ENCODE data around the gene STT3B. TPM values are rescaled to one million over a fixed set of nuclear protein-coding genes. Genes with fewer than 3 reads are reported as not detected.
"Not testable (repeated sequence)": the region's sequence is repeated elsewhere in the genome, so short reads cannot be mapped to it uniquely, and the experiment has no call there.

The STT3B gene
- total and polyA plus RNA-seq, 7 experiments from 2014 or later, result 109 to 149 (median 131) TPM

DNA sequence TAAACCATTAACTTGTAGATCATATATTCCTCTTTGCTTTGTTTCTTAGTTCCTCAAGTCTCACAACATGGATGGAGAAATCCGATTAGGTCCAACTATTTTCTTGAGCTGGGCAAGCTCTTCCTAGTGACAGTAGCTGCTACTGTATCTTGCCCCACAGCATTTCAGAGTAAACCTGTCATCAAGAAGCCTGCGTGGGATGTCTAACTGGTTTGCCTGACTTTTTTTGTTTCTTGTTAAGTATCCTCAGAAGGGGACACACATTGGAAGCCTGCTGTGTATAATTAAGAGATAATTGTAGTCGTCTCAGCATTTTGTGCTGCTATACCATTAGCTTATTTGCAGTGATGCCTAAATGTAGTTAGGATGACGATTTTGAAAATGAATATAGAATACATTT lies 29.3 kb upstream of the STT3B start:
- intact Hi-C loops (cut with micrococcal nuclease), result no loop called here
- POLR2A ChIA-PET, result interaction anchor here (1.0 kb wide), 1 partner anchor 8 kb away, joined by 3 read pairs; no protein-coding TSS in a partner anchor
- ATAC-seq (no peak), DNase-seq (no peak)
- no peaks in the 10 kb centered on the region for H3K9me3 ChIP-seq (ENCODE audit: control insufficient read depth in 2 of 3, low read length in 3 of 3)
- H3K9me3 Mint-ChIP-seq, result peaks cover 0 to 10% (median 0%) of the 10 kb centered on the region in 11 donors
- CTCF ChIA-PET, result interaction anchor here (0.5 to 0.7 kb wide), 2 partner anchors 40 to 276 kb away, joined by 3 read pairs; no protein-coding TSS in a partner anchor
- H3K36me3 ChIP-seq (ENCODE audit: control insufficient read depth in 2 of 3, insufficient read depth in 3 of 3, low read length in 3 of 3), result no peaks in the 10 kb centered on the region
- H3K27me3 ChIP-seq (ENCODE audit: control insufficient read depth in 2 of 2, insufficient read depth in 2 of 2, low read length in 2 of 2), result no peaks in the 10 kb centered on the region
- H3K27me3 Mint-ChIP-seq, result peaks cover 0 to 8% (median 0%) of the 10 kb centered on the region in 5 donors
- peaks cover 26 to 48% (median 30%) of the 10 kb centered on the region in 7 donors for H3K4me1 Mint-ChIP-seq
- no peak overlapping the region for H3K27ac ChIP-seq (ENCODE audit: low read depth, low read length)
- no peak overlapping the region for H3K27ac Mint-ChIP-seq
- H3K4me1 ChIP-seq (ENCODE audit: control insufficient read depth in 2 of 2, insufficient read depth in 2 of 2, low read length in 2 of 2), result peaks cover 16 to 22% of the 10 kb centered on the region in 2 donors
- no peak overlapping the region for H3K4me3 ChIP-seq (ENCODE audit: low read length)
- H3K4me3 Mint-ChIP-seq, result no peak overlapping the region
- H3K36me3 Mint-ChIP-seq, result peaks cover 0 to 1% (median 0%) of the 10 kb centered on the region in 5 donors

DNA sequence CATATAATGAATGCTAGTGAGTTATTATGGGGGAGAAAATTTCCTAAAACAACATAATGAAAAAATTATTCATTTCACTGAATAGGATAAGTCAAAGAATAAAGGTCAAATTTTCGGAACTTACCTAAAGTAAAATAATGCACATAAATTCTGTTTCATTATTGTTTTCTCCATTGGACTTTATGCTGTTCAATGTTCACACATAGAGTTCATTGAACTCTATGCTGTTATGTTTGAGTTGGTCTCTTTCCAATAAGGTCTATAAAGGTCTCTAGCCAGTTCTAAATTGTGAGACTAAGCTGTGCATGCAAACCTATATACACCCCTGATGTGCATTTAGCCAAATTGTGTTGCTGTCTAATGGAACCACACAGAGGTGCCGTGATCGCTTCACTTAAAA lies 28.5 kb upstream of the STT3B start:
- Histone ChIP-seq H3K27me3 (ENCODE audit: control insufficient read depth in 2 of 2, insufficient read depth in 2 of 2, low read length in 2 of 2) (no peaks in the 10 kb centered on the region), H3K4me1 (ENCODE audit: control insufficient read depth in 2 of 2, insufficient read depth in 2 of 2, low read length in 2 of 2) (peaks cover 24 to 30% of the 10 kb centered on the region in 2 donors), H3K27ac (ENCODE audit: low read depth, low read length) (no peak overlapping the region), H3K9me3 (ENCODE audit: control insufficient read depth in 2 of 3, low read length in 3 of 3) (no peaks in the 10 kb centered on the region), H3K36me3 (ENCODE audit: control insufficient read depth in 2 of 3, insufficient read depth in 3 of 3, low read length in 3 of 3) (no peaks in the 10 kb centered on the region), H3K4me3 (ENCODE audit: low read length) (no peak overlapping the region)
- ATAC-seq, result no peak
- H3K36me3 Mint-ChIP-seq, result peaks cover 0 to 1% (median 0%) of the 10 kb centered on the region in 5 donors
- CTCF ChIA-PET, result no interaction called here
- peaks cover 0 to 8% (median 0%) of the 10 kb centered on the region in 5 donors for H3K27me3 Mint-ChIP-seq
- DNase-seq, result no peak
- H3K4me3 Mint-ChIP-seq, result no peak overlapping the region
- H3K27ac Mint-ChIP-seq, result no peak overlapping the region
- POLR2A ChIA-PET, result interaction anchor here (0.6 to 1.0 kb wide), 3 partner anchors 9 to 835 kb away, joined by 3 to 4 read pairs (median 3); no protein-coding TSS in a partner anchor
- H3K4me1 Mint-ChIP-seq, result peaks cover 34 to 56% (median 38%) of the 10 kb centered on the region in 7 donors
- H3K9me3 Mint-ChIP-seq, result peaks cover 0 to 5% (median 0%) of the 10 kb centered on the region in 11 donors
- intact Hi-C loops (cut with micrococcal nuclease), result no loop called here

DNA sequence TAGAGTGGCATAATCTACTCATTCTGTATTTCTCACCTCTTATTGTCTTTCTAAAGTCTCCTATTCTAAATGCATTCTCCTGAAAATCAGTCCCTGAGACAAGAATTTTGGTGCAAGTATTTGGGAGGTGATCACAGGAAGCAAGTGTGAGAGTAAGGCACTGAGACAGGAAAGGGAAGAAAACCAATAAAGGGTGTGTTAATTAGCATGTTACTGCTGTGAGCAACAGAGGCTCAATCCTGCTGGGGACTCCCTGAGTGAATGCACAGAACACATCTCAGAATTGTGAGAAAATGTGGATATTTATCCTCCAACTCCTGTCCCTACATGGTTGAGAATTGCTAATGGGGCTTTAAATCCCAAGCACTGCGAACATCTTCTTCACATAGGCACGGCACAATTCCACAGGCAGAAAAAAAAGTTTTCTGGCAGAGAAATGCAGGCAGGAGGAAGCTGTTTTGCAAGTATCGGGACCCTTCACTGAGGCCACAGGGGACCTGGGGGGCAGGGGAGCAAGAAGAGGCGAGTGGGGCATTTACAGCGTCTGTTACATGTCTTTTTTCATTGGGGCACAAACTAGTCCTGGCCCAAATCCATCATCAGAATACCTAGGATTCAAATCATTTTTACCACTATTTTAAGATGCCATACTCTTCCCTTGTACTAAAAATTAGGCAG lies 27.2 kb upstream of the STT3B start:
- H3K27ac Mint-ChIP-seq, result peak overlapping the region in 5 of 9 donors; percentile 1 to 70 (median 65)
- DNase-seq (no peak), ATAC-seq (no peak)
- H3K4me1 Mint-ChIP-seq, result peaks cover 40 to 66% (median 49%) of the 10 kb centered on the region in 7 donors
- Histone ChIP-seq H3K4me1 (ENCODE audit: control insufficient read depth in 2 of 2, insufficient read depth in 2 of 2, low read length in 2 of 2) (peaks cover 26 to 33% of the 10 kb centered on the region in 2 donors), H3K36me3 (ENCODE audit: control insufficient read depth in 2 of 3, insufficient read depth in 3 of 3, low read length in 3 of 3) (no peaks in the 10 kb centered on the region), H3K4me3 (ENCODE audit: low read length) (no peak overlapping the region), H3K9me3 (ENCODE audit: control insufficient read depth in 2 of 3, low read length in 3 of 3) (no peaks in the 10 kb centered on the region), H3K27ac (ENCODE audit: low read depth, low read length) (no peak overlapping the region), H3K27me3 (ENCODE audit: control insufficient read depth in 2 of 2, insufficient read depth in 2 of 2, low read length in 2 of 2) (no peaks in the 10 kb centered on the region)
- peaks cover 0 to 1% (median 0%) of the 10 kb centered on the region in 5 donors for H3K36me3 Mint-ChIP-seq
- ChIA-PET CTCF (no interaction called here), POLR2A (interaction anchor here (1.0 kb wide), 1 partner anchor 28 kb away, joined by 4 read pairs; no protein-coding TSS in a partner anchor)
- intact Hi-C loops (cut with micrococcal nuclease), result no loop called here
- peaks cover 0 to 2% (median 0%) of the 10 kb centered on the region in 11 donors for H3K9me3 Mint-ChIP-seq
- peak overlapping the region in 7 of 10 donors; percentile 19 to 65 (median 39) for H3K4me3 Mint-ChIP-seq
- peaks cover 0 to 5% (median 0%) of the 10 kb centered on the region in 5 donors for H3K27me3 Mint-ChIP-seq

DNA sequence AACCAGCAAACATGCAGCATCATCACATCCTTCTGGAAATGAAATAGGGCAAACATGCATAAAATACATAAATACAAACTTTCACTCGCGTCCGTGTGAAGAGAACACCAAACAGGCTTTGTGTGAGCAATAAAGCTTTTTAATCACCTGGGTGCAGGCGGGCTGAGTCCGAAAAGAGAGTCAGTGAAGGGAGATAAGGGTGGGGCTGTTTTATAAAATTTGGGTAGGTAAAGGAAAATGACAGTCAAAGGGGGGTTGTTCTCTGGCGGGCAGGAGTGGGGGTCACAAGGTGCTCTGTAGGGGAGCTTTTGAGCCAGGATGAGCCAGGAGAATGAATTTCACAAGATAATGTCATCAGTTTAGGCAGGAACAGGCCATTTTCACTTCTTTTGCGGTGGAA lies 26.2 kb upstream of the STT3B start:
- intact Hi-C loops (cut with micrococcal nuclease); H3K9me3 ChIP-seq (ENCODE audit: control insufficient read depth in 2 of 3, low read length in 3 of 3); H3K27me3 Mint-ChIP-seq; ATAC-seq; H3K27ac ChIP-seq (ENCODE audit: low read depth, low read length); H3K4me3 ChIP-seq (ENCODE audit: low read length); H3K36me3 Mint-ChIP-seq; DNase-seq; H3K27me3 ChIP-seq (ENCODE audit: control insufficient read depth in 2 of 2, insufficient read depth in 2 of 2, low read length in 2 of 2); H3K36me3 ChIP-seq (ENCODE audit: control insufficient read depth in 2 of 3, insufficient read depth in 3 of 3, low read length in 3 of 3); CTCF ChIA-PET; H3K9me3 Mint-ChIP-seq: not testable (repeated sequence)
- Mint-ChIP-seq H3K4me1 (peaks cover 40 to 66% (median 49%) of the 10 kb centered on the region in 7 donors), H3K27ac (peak overlapping the region in 4 of 9 donors; percentile 25 to 69 (median 44)), H3K4me3 (peak overlapping the region in 3 of 10 donors; percentile 1 to 52 (median 31))
- POLR2A ChIA-PET, result interaction anchor here (0.6 kb wide), 1 partner anchor 10 kb away, joined by 3 read pairs; no protein-coding TSS in a partner anchor
- peaks cover 26 to 33% of the 10 kb centered on the region in 2 donors for H3K4me1 ChIP-seq (ENCODE audit: control insufficient read depth in 2 of 2, insufficient read depth in 2 of 2, low read length in 2 of 2)

DNA sequence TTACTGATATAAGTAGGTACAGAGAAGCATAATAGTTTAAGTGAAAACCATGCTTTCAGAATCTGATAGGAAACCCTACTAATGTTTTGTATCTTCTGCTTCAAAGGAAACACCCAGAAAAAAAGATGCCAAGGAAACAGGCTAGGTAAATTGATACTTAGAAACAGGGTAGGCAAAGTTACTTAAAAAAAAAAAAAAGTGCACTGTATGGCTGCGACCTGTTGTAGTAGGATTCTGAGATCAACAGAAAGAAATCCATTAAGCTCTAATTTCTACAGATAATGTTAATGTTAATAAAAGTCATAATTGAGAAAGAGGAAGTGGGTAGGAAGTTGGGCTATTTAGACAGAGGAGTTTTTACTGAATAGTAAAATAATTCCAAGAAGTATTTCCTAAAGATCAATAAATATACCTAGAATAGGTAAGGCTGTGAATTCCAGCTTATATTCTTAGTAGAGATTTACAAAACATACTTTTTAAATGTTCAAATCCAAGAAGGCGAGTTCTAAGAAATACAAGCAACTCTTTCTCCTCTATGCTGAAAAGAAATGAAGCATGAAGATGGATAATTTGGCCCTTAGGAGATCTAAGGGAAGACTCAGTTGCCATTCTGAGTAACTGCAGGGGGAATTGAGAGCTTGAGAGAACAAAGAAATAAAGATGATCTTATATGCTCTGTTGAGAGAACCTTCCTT lies 24.1 kb upstream of the STT3B start:
- Mint-ChIP-seq H3K4me1 (peaks cover 40 to 55% (median 49%) of the 10 kb centered on the region in 7 donors), H3K27me3 (peaks cover 0 to 8% (median 0%) of the 10 kb centered on the region in 5 donors), H3K36me3 (peaks cover 0 to 5% (median 0%) of the 10 kb centered on the region in 5 donors), H3K9me3 (peaks cover 0 to 4% (median 0%) of the 10 kb centered on the region in 11 donors), H3K4me3 (peak overlapping the region in 9 of 10 donors; percentile 11 to 69 (median 52)), H3K27ac (peak overlapping the region; percentile 34 to 82 (median 49))
- Histone ChIP-seq H3K36me3 (ENCODE audit: control insufficient read depth in 2 of 3, insufficient read depth in 3 of 3, low read length in 3 of 3) (no peaks in the 10 kb centered on the region), H3K4me1 (ENCODE audit: control insufficient read depth in 2 of 2, insufficient read depth in 2 of 2, low read length in 2 of 2) (peaks cover 21 to 33% of the 10 kb centered on the region in 2 donors), H3K27me3 (ENCODE audit: control insufficient read depth in 2 of 2, insufficient read depth in 2 of 2, low read length in 2 of 2) (no peaks in the 10 kb centered on the region), H3K27ac (ENCODE audit: low read depth, low read length) (no peak overlapping the region), H3K4me3 (ENCODE audit: low read length) (no peak overlapping the region), H3K9me3 (ENCODE audit: control insufficient read depth in 2 of 3, low read length in 3 of 3) (no peaks in the 10 kb centered on the region)
- intact Hi-C loops (cut with micrococcal nuclease), result no loop called here
- ChIA-PET CTCF (interaction anchor here (1.2 kb wide), 1 partner anchor 24 kb away, joined by 3 read pairs; the partner anchor contains the start of gene STT3B), POLR2A (interaction anchor here (0.8 to 2.1 kb wide), 3 partner anchors 14 to 43 kb away, joined by 3 to 13 read pairs (median 3); partner anchors contain the start of gene STT3B)
- DNase-seq, result peak in 2 of 9 donors; percentile 21 to 25
- peak; percentile 24 for ATAC-seq

DNA sequence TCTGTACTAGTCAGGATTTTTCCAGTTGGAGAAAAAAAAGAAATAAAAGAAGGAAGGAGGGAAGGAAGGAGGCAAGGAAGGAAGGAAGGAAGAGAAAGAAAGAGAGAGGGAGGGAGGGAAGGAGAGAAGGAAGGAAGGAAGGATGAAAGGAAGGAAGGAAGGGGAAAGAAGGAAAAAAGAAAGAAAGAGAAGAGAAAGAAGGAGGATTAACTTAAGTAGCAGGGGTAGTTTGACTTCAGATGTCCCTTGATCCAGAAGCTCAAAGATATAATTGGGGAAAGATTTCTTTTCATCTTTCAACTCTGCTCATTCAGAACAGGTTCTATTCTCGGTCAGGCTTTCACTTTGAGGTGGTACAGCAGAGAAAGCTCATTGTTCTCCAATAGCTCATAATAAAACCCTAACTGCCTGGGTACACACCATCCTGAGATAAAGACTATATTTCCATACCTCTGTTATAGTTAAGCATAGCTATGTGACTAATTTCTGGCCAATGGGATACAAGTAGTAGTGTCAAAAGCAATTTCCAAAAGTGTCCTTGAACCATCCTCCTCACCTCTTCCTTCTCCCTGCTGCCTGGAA lies 23.5 kb upstream of the STT3B start:
- H3K27me3 Mint-ChIP-seq, result peaks cover 0 to 4% (median 0%) of the 10 kb centered on the region in 5 donors
- Histone ChIP-seq H3K36me3 (ENCODE audit: control insufficient read depth in 2 of 3, insufficient read depth in 3 of 3, low read length in 3 of 3) (no peaks in the 10 kb centered on the region), H3K9me3 (ENCODE audit: control insufficient read depth in 2 of 3, low read length in 3 of 3) (no peaks in the 10 kb centered on the region), H3K4me3 (ENCODE audit: low read length) (no peak overlapping the region), H3K4me1 (ENCODE audit: control insufficient read depth in 2 of 2, insufficient read depth in 2 of 2, low read length in 2 of 2) (peaks cover 21 to 33% of the 10 kb centered on the region in 2 donors), H3K27me3 (ENCODE audit: control insufficient read depth in 2 of 2, insufficient read depth in 2 of 2, low read length in 2 of 2) (no peaks in the 10 kb centered on the region), H3K27ac (ENCODE audit: low read depth, low read length) (no peak overlapping the region)
- ChIA-PET CTCF (interaction anchor here (0.7 to 1.2 kb wide), 2 partner anchors 12 to 23 kb away, joined by 3 to 4 read pairs; partner anchors contain the start of gene STT3B), POLR2A (interaction anchor here (0.8 to 2.1 kb wide), 4 partner anchors 13 to 47 kb away, joined by 3 to 13 read pairs (median 3); partner anchors contain the start of gene STT3B)
- peaks cover 0 to 4% (median 0%) of the 10 kb centered on the region in 11 donors for H3K9me3 Mint-ChIP-seq
- DNase-seq (no peak), ATAC-seq (no peak)
- H3K36me3 Mint-ChIP-seq, result peaks cover 0 to 5% (median 0%) of the 10 kb centered on the region in 5 donors
- intact Hi-C loops (cut with micrococcal nuclease), result no loop called here
- peak overlapping the region in 8 of 9 donors; percentile 5 to 87 (median 50) for H3K27ac Mint-ChIP-seq
- peaks cover 40 to 54% (median 49%) of the 10 kb centered on the region in 7 donors for H3K4me1 Mint-ChIP-seq
- peak overlapping the region in 8 of 10 donors; percentile 10 to 61 (median 47) for H3K4me3 Mint-ChIP-seq
